Cardiac fibroblast (primary cell): ENCODE measurements around the gene GRIK3.

Source experiments
- DNase-seq, 2 donors: peaks; one replicate each; pipeline versions ENCODE4 v3.0.0 to v3.0.0-alpha.2; 2010; ENCODE audit warnings: low read depth in 2 of 2
- H3K4me3 ChIP-seq, 2 donors: replicated peaks in 1 of 2; 1 replicate in 1 of 2; 2 replicates in 1 of 2; pipeline ENCODE4 v1.5.1; 2011; ENCODE audit warnings: low read depth in 2 of 2, low read length in 2 of 2, mild to moderate bottlenecking in 2 of 2, moderate library complexity in 1 of 2
- TF ChIP-seq, protein P1 (sequence below): IDR thresholded peaks from one replicate; pipeline ENCODE4 v1.5.1; 2011; ENCODE audit warnings: low read depth, mild to moderate bottlenecking, low read length, inconsistent platforms

Gene GRIK3

DNA sequence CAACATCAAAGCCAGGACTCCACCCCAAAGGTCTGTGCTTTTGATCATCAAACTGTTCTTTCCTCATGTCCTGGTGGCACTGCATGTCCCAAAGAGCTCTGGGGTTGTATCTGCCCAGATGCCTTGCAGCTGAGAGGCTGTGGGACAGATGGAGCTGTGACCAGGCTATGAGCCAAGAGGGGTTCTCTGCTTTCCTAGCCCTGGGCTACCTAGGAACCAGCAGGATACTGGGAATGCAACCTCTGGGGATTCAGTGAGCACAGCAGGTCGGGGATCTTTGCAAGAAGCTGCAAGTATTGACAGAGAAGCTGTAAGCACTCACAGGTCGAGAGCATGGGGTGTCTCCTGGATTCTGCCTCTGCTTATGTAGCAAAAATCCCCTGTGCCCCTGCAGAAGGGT is 186.6 kb downstream of the GRIK3 start:
- TF ChIP-seq, protein P1, sequence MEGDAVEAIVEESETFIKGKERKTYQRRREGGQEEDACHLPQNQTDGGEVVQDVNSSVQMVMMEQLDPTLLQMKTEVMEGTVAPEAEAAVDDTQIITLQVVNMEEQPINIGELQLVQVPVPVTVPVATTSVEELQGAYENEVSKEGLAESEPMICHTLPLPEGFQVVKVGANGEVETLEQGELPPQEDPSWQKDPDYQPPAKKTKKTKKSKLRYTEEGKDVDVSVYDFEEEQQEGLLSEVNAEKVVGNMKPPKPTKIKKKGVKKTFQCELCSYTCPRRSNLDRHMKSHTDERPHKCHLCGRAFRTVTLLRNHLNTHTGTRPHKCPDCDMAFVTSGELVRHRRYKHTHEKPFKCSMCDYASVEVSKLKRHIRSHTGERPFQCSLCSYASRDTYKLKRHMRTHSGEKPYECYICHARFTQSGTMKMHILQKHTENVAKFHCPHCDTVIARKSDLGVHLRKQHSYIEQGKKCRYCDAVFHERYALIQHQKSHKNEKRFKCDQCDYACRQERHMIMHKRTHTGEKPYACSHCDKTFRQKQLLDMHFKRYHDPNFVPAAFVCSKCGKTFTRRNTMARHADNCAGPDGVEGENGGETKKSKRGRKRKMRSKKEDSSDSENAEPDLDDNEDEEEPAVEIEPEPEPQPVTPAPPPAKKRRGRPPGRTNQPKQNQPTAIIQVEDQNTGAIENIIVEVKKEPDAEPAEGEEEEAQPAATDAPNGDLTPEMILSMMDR: no peak
- DNase-seq: no peak
- no peak overlapping the region for H3K4me3 ChIP-seq

DNA sequence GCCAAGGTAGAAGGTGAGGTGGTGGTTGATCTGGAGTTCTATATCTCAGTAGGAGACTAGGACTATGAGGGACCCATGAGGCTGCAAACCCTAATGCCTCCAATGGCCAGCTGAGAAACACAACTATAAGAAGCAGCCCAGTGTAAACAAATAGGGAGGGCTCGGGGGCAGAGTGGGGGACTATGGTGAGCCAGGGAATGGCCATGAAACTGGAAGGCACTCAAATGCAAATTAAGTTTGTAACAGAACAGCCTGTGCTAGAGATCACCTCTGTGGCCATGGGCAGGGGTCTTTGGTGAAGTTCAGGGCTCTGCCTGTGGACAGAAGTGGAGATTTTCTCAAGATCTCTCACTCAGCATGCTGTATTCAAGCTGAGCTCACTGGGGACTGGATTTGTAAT is 187.1 kb downstream of the GRIK3 start:
- no peak overlapping the region for H3K4me3 ChIP-seq
- no peak for DNase-seq
- TF ChIP-seq, protein P1: no peak

DNA sequence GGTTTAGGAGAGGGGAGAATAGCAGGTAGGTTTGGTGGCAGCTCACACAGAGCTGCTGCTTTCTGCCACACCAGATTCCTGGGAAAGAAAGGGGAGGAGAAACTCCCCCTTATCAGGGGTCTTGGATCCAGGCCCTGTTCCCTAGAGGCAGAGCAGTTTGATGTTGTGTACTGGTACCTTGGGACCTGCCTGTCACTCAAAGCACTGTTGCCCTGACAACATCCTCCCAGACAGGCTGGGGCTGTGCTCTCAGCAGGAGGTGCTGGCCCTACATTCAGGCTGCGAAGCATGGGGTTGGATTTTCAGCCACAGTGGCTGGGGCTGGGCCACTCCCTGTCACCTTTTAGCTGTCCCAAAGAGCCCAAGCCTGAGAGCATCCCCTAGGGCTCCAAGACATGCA is 188.0 kb downstream of the GRIK3 start:
- H3K4me3 ChIP-seq: no peak overlapping the region
- DNase-seq: no peak
- TF ChIP-seq, protein P1: no peak

DNA sequence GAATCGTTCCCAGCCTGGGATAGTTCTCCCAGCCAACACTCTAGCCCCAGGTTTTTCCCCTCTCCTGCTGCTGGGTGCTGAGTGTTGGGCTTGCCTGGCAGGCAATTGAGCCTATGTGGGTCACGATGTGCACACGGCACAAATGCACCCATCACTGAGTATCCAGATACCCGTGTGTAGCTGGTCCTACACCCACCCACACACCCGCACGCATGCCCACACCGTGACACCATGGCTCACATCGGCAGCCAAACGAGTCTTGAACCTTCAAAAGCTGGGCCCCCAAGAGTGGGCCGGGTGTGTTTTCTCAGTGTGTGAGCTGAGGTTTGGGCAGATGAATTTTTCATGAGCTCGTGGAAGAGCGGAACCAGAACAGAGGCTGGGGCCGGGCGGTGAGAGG is 188.5 kb downstream of the GRIK3 start:
- DNase-seq: no peak
- H3K4me3 ChIP-seq: no peak overlapping the region
- TF ChIP-seq, protein P1: no peak

DNA sequence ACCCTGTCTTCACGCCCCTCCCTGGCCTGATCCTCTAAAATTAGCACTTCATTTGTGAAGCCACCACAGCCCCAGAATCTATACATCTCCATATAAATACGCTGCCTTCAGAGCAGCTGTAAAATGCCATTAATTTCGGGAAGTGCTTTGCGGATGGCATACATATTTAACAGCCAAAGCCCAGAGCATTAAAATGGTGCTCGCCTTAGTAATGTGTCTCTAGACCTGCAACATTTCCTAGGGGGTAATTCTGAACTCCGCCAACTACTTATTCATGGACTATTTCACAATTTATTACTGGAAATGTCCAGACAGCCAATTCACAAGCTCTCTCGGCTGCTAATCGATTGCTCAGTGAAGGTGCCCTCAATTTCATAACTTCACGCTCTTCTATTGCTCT is 189.4 kb downstream of the GRIK3 start:
- no peak overlapping the region for H3K4me3 ChIP-seq
- DNase-seq: no peak
- TF ChIP-seq, protein P1: no peak

DNA sequence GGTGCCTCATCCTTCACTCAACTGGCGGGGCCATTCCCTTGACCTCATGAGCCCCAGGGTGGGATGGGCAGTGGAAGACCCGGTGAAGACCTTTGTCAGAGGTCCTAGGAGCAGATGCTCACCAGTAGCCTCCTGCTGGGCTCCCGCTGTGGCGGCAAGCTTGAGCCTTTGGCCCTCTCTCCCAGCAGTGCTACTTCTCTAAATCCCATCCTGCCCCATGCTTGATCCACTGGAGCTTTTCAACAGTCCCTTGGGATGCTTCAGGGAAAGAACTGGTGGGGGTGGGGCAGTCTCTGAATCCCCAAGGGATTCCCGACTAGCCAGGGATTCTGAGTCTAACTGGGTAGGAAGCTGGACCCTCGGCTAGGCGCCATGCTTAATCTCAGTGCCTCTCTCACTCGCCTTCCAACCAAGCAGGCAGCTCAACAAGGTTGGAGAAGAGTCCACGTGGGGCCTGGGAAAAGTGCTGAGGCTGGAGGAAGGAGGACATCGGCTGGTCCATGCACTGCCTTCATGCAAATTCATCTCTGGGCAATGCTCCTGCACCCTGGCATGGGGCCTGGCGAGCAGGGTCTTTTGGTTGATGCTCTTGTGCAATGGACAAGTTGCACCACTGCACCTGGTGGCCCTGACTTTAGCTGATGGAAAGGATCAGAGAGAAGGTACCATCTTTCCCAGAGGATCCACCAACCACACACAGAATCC is 190.3 kb downstream of the GRIK3 start:
- TF ChIP-seq, protein P1: no peak
- H3K4me3 ChIP-seq: no peak overlapping the region
- DNase-seq: no peak

DNA sequence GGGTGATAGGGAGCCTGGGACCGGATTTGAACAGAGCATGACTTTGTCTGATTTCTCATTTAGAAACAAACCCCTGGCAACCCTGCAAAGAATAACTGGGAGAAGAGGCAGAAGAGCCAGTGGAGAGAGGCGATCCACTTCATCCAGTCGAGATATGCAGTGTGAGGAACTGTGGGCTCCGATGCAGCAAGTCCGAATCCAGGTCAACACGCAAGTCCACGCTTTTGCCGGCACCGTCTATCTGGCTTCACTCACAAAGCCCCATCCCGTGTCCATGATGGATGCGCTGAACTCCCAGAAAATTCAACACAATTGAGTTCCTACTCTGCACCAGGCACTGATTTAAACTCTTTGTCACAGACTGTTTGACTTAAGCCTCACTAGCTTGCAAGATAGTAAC is 191.3 kb downstream of the GRIK3 start:
- no peak overlapping the region for H3K4me3 ChIP-seq
- DNase-seq: no peak
- TF ChIP-seq, protein P1: no peak
